ENCODE measurements around the gene MSH3. TPM values are rescaled to one million over a fixed set of nuclear protein-coding genes. Genes with fewer than 3 reads are reported as not detected.

The MSH3 gene
- total and polyA plus RNA-seq, 8 donors = 2.3 to 25.5 (median 9.9) TPM

DNA sequence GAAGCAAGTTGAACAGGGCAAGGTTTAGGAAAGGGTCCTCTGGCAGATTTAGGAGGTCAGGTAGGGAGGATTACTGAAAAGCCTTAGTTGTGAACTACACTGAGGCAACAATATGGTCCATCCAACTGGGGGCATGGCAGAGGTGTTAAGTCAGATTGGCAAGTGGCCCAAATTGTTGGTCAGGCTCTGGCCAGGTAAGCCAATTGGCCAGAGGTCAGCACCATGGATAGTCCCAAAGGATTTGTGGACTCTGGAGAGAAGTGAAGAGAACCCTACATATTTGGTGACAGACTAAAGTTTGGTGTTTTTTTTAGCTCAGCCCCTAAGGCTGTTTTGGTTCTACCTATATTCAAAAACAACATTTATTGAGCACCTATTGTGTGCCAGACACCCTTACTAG is 266.6 kb downstream of the MSH3 start:
- no peak overlapping the region for H3K4me3 ChIP-seq
- no peak overlapping the region for H3K27ac ChIP-seq
- H3K36me3 ChIP-seq = no peaks in the 10 kb centered on the region
- no peaks in the 10 kb centered on the region for H3K4me1 ChIP-seq
- intact Hi-C loops (cut with DNase I; ENCODE audit: low total_unique reads) = no loop called here
- no peaks in the 10 kb centered on the region for H3K9me3 ChIP-seq
- DNase-seq = no peak
- H3K27me3 ChIP-seq = no peaks in the 10 kb centered on the region
- TF ChIP-seq POLR2AphosphoS5 (IDR thresholded peaks at IDR 0.05) (no peak), POLR2A (IDR thresholded peaks at IDR 0.05) (no peak), EP300 (IDR thresholded peaks at IDR 0.05) (no peak)
- TF ChIP-seq, protein P1, sequence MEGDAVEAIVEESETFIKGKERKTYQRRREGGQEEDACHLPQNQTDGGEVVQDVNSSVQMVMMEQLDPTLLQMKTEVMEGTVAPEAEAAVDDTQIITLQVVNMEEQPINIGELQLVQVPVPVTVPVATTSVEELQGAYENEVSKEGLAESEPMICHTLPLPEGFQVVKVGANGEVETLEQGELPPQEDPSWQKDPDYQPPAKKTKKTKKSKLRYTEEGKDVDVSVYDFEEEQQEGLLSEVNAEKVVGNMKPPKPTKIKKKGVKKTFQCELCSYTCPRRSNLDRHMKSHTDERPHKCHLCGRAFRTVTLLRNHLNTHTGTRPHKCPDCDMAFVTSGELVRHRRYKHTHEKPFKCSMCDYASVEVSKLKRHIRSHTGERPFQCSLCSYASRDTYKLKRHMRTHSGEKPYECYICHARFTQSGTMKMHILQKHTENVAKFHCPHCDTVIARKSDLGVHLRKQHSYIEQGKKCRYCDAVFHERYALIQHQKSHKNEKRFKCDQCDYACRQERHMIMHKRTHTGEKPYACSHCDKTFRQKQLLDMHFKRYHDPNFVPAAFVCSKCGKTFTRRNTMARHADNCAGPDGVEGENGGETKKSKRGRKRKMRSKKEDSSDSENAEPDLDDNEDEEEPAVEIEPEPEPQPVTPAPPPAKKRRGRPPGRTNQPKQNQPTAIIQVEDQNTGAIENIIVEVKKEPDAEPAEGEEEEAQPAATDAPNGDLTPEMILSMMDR (IDR thresholded peaks at IDR 0.05) = no peak

DNA sequence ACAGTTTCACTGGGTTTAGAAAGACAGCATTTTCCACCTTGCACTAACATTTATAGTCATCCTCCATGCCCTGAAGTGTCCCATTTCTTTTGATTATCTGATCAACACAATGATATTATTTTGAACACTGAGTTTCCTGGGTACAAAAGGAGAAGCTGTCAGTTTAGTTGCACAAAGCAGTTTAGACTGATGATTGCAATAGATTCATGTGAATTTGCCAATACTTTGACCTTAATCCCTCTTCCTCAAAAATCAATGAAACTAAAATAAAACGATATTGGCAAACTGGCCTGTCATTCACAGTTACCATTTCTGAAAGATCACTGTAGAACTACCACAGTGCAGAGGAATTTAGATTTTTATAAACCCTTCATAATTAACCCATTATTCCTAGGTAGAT is 271.5 kb downstream of the MSH3 start:
- H3K27ac ChIP-seq = no peak overlapping the region
- 84 to 90% (median 88%) methylated on average over 1 of the region's 1 CpG for WGBS, 5 donors
- no peak for DNase-seq
- H3K36me3 ChIP-seq = no peaks in the 10 kb centered on the region
- no peaks in the 10 kb centered on the region for H3K9me3 ChIP-seq
- H3K4me3 ChIP-seq = no peak overlapping the region
- TF ChIP-seq EP300 (IDR thresholded peaks at IDR 0.05) = no peak
- TF ChIP-seq POLR2A (IDR thresholded peaks at IDR 0.05) = no peak
- TF ChIP-seq, protein P1 (IDR thresholded peaks at IDR 0.05) = no peak
- no peak for TF ChIP-seq POLR2AphosphoS5 (IDR thresholded peaks at IDR 0.05)
- no peaks in the 10 kb centered on the region for H3K4me1 ChIP-seq
- intact Hi-C loops (cut with DNase I; ENCODE audit: low total_unique reads) = no loop called here
- H3K27me3 ChIP-seq = no peaks in the 10 kb centered on the region

Small RNA genes lying within 50 kb of the gene (small RNA-seq; reads per million reads assigned to genes)
- 0 reads per million in 4 donors for gene MTRNR2L2

Other genes starting within 250 kb of the MSH3 start
- 10 to 100 TPM; 22.3 to 81.3 (median 25.6) TPM for gene ZFYVE16, start 246.6 kb upstream of the MSH3 start, total RNA-seq
- gene ZFYVE16, start 246.6 kb upstream of the MSH3 start, polyA plus RNA-seq = 1 to 10 TPM; 5.8 to 9.0 (median 8.1) TPM
- gene FAM151B, start 166.6 kb upstream of the MSH3 start, total RNA-seq = 10 to 100 TPM in 2 of 5 donors, 1 to 10 TPM in 1, under 1 TPM in 1, not detected in 1; 0.58 to 14.7 (median 8.8) TPM
- under 1 TPM in 2 of 3 donors, not detected in 1; 0.56 to 0.60 TPM for gene FAM151B, start 166.6 kb upstream of the MSH3 start, polyA plus RNA-seq
- gene ANKRD34B, start 84.4 kb upstream of the MSH3 start, total RNA-seq = not detected
- not detected for gene ANKRD34B, start 84.4 kb upstream of the MSH3 start, polyA plus RNA-seq
- gene DHFR, start 331 bp downstream of the MSH3 start, total RNA-seq = 10 to 100 TPM in 1 of 5 donors, 1 to 10 TPM in 4; 2.8 to 16.7 (median 6.7) TPM
- gene DHFR, start 331 bp downstream of the MSH3 start, polyA plus RNA-seq = 10 to 100 TPM in 1 of 3 donors, 1 to 10 TPM in 2; 6.3 to 11.9 (median 7.4) TPM

Measured in stomach (tissue), 9 donors.